GM12892 (cell line): Measurements from ENCODE around the gene B3GNT9.

Experiments
- DNase-seq: peaks from one replicate; pipeline ENCODE4 v3.0.0; 2011; ENCODE audit not compliant: insufficient read length
- FAIRE-seq: peaks from 2 replicates; lab custom pipeline; 2011; peaks lifted over from hg19 to GRCh38; lab: Jason Lieb, UNC
- POLR2A ChIP-seq: IDR thresholded peaks from 2 replicates; pipeline ENCODE4 v1.6.1; 2011; ENCODE audit warnings: low read depth, low read length, control low read depth
- POLR2AphosphoS5 ChIP-seq: IDR thresholded peaks from 2 replicates; pipeline ENCODE4 v1.6.1; 2011; ENCODE audit warnings: low read depth, low read length, control low read depth
- TAF1 ChIP-seq: IDR thresholded peaks from 2 replicates; pipeline ENCODE4 v1.6.1; 2011; ENCODE audit warnings: low read depth, mild to moderate bottlenecking, control low read depth, low read length, borderline replicate concordance

The B3GNT9 gene

DNA sequence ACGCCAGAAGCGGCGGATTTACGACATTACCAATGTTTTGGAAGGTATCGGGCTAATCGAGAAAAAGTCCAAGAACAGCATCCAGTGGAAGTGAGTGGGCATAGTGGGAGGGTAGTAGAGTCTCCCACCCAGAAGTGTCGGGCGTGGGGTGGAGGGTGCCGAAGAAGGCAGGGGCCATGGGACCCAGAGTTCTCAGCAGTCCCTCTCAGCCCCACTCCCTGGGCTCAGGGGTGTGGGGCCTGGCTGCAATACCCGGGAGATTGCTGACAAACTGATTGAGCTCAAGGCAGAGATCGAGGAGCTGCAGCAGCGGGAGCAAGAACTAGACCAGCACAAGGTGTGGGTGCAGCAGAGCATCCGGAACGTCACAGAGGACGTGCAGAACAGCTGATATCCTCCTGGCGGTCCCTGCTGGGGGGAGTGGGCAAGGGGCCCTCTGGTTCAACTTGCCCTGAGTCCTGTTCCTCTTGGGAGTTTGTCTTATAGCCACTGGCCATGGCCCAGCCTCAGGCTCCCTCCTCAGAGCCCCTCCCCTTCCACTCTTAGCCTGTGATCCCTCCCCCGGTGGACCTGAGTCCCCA is 42.1 kb upstream of the B3GNT9 start:
- no peak for FAIRE-seq
- TF ChIP-seq POLR2A = 0 out of 2 replicates have a peak, but pooled peaks have one; percentile 35
- TF ChIP-seq TAF1 = no peak
- DNase-seq = no peak

- TF ChIP-seq POLR2A (peak; percentile 84; the same call in 1 of the 2 replicates), TAF1 (0 out of 2 replicates have a peak, but pooled peaks have one; percentile 41), POLR2AphosphoS5 (peak; percentile 54; the same call in 1 of the 2 replicates)
- peak; percentile 98 for DNase-seq
- FAIRE-seq = peak; percentile 99
Measured at GRCh38 chr16:67191995-67192681, 41.3 kb upstream of the B3GNT9 start, which contains the start of gene E2F4. E2F4 (plus strand) TSS chr16:67192155; CDS start chr16:67192228, 73 bp downstream.

GRCh38 chr16:67191411-67191994 is 40.7 kb upstream of the B3GNT9 start:
- DNase-seq (no peak), FAIRE-seq (no peak)
- TF ChIP-seq TAF1 = no peak
- no peak for TF ChIP-seq POLR2A
- TF ChIP-seq POLR2AphosphoS5 = no peak

- DNase-seq = no peak
- no peak for FAIRE-seq
Measured at GRCh38 chr16:67190448-67191399, 39.9 kb upstream of the B3GNT9 start.

DNA sequence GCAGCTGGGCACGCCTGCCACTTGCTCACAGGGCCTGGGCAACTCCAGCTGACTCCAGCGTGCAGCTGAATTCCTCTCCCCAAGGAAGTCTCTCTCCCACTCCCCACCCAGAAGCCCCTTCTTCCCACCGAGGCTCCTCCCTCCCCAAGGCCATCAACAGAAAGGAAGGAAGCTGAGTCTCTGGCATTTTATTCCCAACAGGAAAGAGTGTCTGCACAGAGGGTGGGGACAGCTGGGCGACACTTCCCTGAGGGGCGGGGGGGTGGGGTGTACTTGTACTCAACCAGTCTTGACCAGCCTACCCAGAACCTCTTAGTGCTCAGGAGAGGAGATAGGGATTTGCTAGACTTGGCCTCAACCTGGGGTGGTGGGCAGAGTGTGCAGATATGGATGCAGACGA is 39.2 kb upstream of the B3GNT9 start, which contains the start of gene EXOC3L1:
Gene EXOC3L1, minus strand, starts transcription at position 96 of the 400 bp plus-strand sequence. CDS start 460 bp downstream, outside the sequence.
- no peak for FAIRE-seq
- no peak for TF ChIP-seq POLR2AphosphoS5
- TF ChIP-seq POLR2A = no peak
- TF ChIP-seq TAF1 = no peak
- DNase-seq = no peak

More at GRCh38 chr16:67190448-67191399, 39.9 kb upstream of the B3GNT9 start:
- no peak for TF ChIP-seq POLR2A
- TF ChIP-seq TAF1 = no peak
- no peak for TF ChIP-seq POLR2AphosphoS5

DNA sequence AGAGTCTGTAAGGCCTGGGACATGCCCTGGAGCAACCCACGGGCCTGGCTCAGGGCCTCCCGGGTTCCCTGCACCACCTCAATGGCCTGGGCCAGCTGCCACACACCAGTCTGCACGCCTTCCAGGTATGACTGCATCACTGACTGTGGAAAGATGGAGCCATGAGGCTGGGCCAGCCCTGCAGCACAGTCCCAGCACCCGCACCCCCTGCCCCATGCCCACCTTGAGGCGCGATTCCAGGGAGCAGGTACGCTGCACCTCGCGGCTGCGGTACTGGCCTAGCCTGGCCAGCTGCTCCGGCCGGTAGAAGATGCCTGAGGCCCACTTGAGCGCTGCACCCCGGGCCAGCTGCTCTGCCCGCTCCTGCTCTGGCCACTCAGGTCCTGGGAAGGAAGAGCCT is 38.0 kb upstream of the B3GNT9 start:
- no peak for DNase-seq
- TF ChIP-seq POLR2A (no peak), POLR2AphosphoS5 (no peak), TAF1 (no peak)
- FAIRE-seq = no peak

GRCh38 chr16:67188323-67188722 is 37.5 kb upstream of the B3GNT9 start:
- DNase-seq (no peak), FAIRE-seq (no peak)
- TF ChIP-seq POLR2AphosphoS5 (no peak), POLR2A (no peak)

- FAIRE-seq (no peak), DNase-seq (no peak)
- TF ChIP-seq POLR2A = no peak
- no peak for TF ChIP-seq POLR2AphosphoS5
- TF ChIP-seq TAF1 = no peak
Measured at GRCh38 chr16:67187175-67187890, 36.5 kb upstream of the B3GNT9 start.

DNA sequence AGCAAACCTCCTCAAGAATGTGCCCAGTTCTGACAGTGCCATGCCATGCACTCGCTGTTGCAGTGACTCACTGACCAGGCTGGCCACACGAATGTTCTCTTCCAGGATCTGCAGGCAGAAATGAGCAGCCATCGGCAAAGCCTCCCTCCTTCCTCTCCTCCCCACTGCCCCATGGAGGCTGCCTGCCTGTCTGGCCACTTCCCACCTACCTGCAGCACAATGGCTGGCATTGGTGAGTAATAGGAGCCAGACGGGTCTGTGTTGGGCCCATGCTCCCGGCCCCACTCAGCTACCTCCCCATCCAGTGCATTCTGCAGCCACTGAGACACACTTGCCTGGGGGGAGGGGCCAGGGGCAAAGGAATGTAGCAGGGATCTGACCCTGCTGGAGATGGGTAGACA is 35.8 kb upstream of the B3GNT9 start:
- FAIRE-seq (no peak), DNase-seq (no peak)

GRCh38 chr16:67185651-67186134 is 34.9 kb upstream of the B3GNT9 start:
- DNase-seq (no peak), FAIRE-seq (no peak)
- TF ChIP-seq POLR2AphosphoS5 (no peak), TAF1 (no peak), POLR2A (no peak)

More for the DNA sequence above, 35.8 kb upstream of the B3GNT9 start:
- no peak for TF ChIP-seq POLR2AphosphoS5
- no peak for TF ChIP-seq POLR2A
- TF ChIP-seq TAF1 = no peak
